HepG2 (cell line): ENCODE results near the gene PLEKHG2. TPM values are rescaled to one million over a fixed set of nuclear protein-coding genes. Genes with fewer than 3 reads are reported as not detected.

Experiments
- ATF5 ChIP-seq: sonication (generic); formaldehyde crosslinking; IDR thresholded peaks from 2 replicates; pipeline ENCODE4 v1.4.0; 2020; ENCODE audit warnings: mild to moderate bottlenecking, low read depth, missing genetic modification reagents
- CHCHD3 ChIP-seq: sonication (generic); formaldehyde crosslinking; IDR thresholded peaks from 2 replicates; pipeline ENCODE4 v1.8.0; 2022; ENCODE audit warnings: mild to moderate bottlenecking, missing genetic modification reagents, moderate library complexity
- GATA4 ChIP-seq: sonication (generic); IDR thresholded peaks from 2 replicates; pipeline ENCODE4 v1.6.1; 2016; ENCODE audit warnings: antibody characterized with exemption, low read depth, borderline replicate concordance
- HMG20A ChIP-seq: IDR thresholded peaks from 2 replicates; pipeline ENCODE4 v1.6.1; 2016; ENCODE audit warnings: borderline replicate concordance
- HOXA3 ChIP-seq: sonication (generic); formaldehyde crosslinking; IDR thresholded peaks from 2 replicates; pipeline ENCODE4 v1.5.0; 2020; ENCODE audit warnings: missing genetic modification reagents
- HOXA7 ChIP-seq: sonication (generic); formaldehyde crosslinking; IDR thresholded peaks from 2 replicates; pipeline ENCODE4 v1.8.1; 2022; ENCODE audit warnings: mild to moderate bottlenecking, missing genetic modification reagents, moderate library complexity
- KMT2A ChIP-seq: sonication (generic); formaldehyde crosslinking; IDR thresholded peaks from 2 replicates; pipeline ENCODE4 v1.4.0; 2020; ENCODE audit warnings: missing genetic modification reagents
- MTF2 ChIP-seq: sonication (generic); formaldehyde crosslinking; IDR thresholded peaks from 2 replicates; pipeline ENCODE4 v1.5.0; 2020; ENCODE audit warnings: missing genetic modification reagents, borderline replicate concordance
- NFRKB ChIP-seq: fragments of 450-650 bp; IDR thresholded peaks from 2 replicates; pipeline ENCODE4 v1.6.1; 2017
- POLR2AphosphoS2 ChIP-seq: IDR thresholded peaks from 2 replicates; pipeline ENCODE4 v1.6.1; 2011; ENCODE audit warnings: low read depth, low read length, improper control_type of control experiment
- PRDM4 ChIP-seq: sonication (generic); formaldehyde crosslinking; IDR thresholded peaks from 2 replicates; pipeline ENCODE4 v1.9.0; 2021; ENCODE audit warnings: missing genetic modification reagents, borderline replicate concordance
- RBAK ChIP-seq: sonication (generic); formaldehyde crosslinking; IDR thresholded peaks from 2 replicates; pipeline ENCODE4 v1.5.1; 2020; ENCODE audit warnings: mild to moderate bottlenecking, missing genetic modification reagents
- REST ChIP-seq, 2 experiments: IDR thresholded peaks; 2 replicates each; pipeline ENCODE4 v1.6.1; 2011 to 2012; ENCODE audit warnings: low read length in 2 of 2, borderline replicate concordance in 1 of 2, low read depth in 1 of 2, mild to moderate bottlenecking in 1 of 2, moderate library complexity in 1 of 2
- SOX13 ChIP-seq, 3 experiments: fragments of 450-650 bp in 1 of 3; sonication (generic) in 1 of 3; formaldehyde crosslinking in 1 of 3; IDR thresholded peaks in 2 of 3; conservative IDR thresholded peaks in 1 of 3; 2 replicates each; pipeline versions ENCODE4 v1.5.0 to v1.6.1; 2016 to 2020; ENCODE audit warnings: antibody characterized with exemption in 1 of 3, mild to moderate bottlenecking in 1 of 3, missing compliant biosample characterization in 1 of 3, missing genetic modification reagents in 1 of 3, moderate library complexity in 1 of 3
- TCF7 ChIP-seq: sonication (generic); IDR thresholded peaks from 2 replicates; pipeline ENCODE4 v1.6.1; 2016; ENCODE audit warnings: antibody characterized with exemption, low read depth
- ZMAT3 ChIP-seq: sonication (generic); formaldehyde crosslinking; conservative IDR thresholded peaks from 2 replicates; pipeline ENCODE4 v1.7.0; 2021; ENCODE audit warnings: missing genetic modification reagents
- ZNF251 ChIP-seq: sonication (generic); formaldehyde crosslinking; IDR thresholded peaks from 2 replicates; pipeline ENCODE4 v1.9.0; 2021; ENCODE audit warnings: mild to moderate bottlenecking, missing genetic modification reagents
- ZNF331 ChIP-seq: sonication (generic); formaldehyde crosslinking; IDR thresholded peaks from 2 replicates; pipeline ENCODE4 v1.4.0; 2020; ENCODE audit warnings: missing genetic modification reagents
- ZNF430 ChIP-seq: sonication (generic); formaldehyde crosslinking; IDR thresholded peaks from 2 replicates; pipeline ENCODE4 v1.9.0; 2021; ENCODE audit warnings: mild to moderate bottlenecking, missing genetic modification reagents
- ZNF782 ChIP-seq: sonication (generic); formaldehyde crosslinking; IDR thresholded peaks from 2 replicates; pipeline ENCODE4 v1.4.0; 2020; ENCODE audit warnings: missing genetic modification reagents, mild to moderate bottlenecking, borderline replicate concordance
- ZSCAN9 ChIP-seq: IDR thresholded peaks from 2 replicates; pipeline ENCODE4 v1.6.1; 2016; ENCODE audit warnings: borderline replicate concordance
- polyA plus RNA-seq, 8 experiments: library from polyadenylated mRNA; depleted of rRNA in 3 of 8; stranded (reverse) in 7 of 8; unstranded in 1 of 8; fragments of >200 nt; fragmentation: Illumina TruSeq in 4 of 8; extraction: Trizol in 4 of 8; gene quantifications; 2 replicates each; pipeline versions ENCODE4 v1.2.1 to v1.2.3, GENCODE V29; 2011 to 2016; ENCODE audit warnings: low read depth in 4 of 8, missing spikeins in 1 of 8, mixed read lengths in 1 of 8; ENCODE audit not compliant: insufficient read depth in 1 of 8
- total RNA-seq, 5 experiments: library from RNA; depleted of rRNA; stranded (reverse); fragments of >200 nt; fragmentation: Illumina TruSeq; extraction: Trizol; gene quantifications; 2 replicates each; pipeline ENCODE4 v1.2.3, GENCODE V29; 2016; ENCODE audit warnings: low read depth in 1 of 5
- TF ChIP-seq, protein P1 (sequence below): sonication (generic); formaldehyde crosslinking; IDR thresholded peaks from 2 replicates; pipeline ENCODE4 v1.5.1; 2020; ENCODE audit warnings: missing genetic modification reagents, mild to moderate bottlenecking, borderline replicate concordance

The PLEKHG2 gene
- total and polyA plus RNA-seq, 2 of the 13 experiments (the other 11 are each of a cell fraction or from before 2014, with no cell fraction given), result 3.6 to 6.8 TPM

GRCh38 chr19:39445196-39446111 is 33.0 kb downstream of the PLEKHG2 start, which contains the start of gene SUPT5H (continued):
- TF ChIP-seq TCF7 (no peak), GATA4 (peak; percentile 74; the same call in 1 of the 2 replicates), RBAK (CRISPR knock-in tag) (no peak), SOX13 (IDR thresholded peaks at IDR 0.05) (no peak), SOX13 (CRISPR knock-in tag; conservative IDR thresholded peaks at IDR 0.05 in 1 of 2, IDR thresholded peaks at IDR 0.05 in 1 of 2) (0 out of 4 replicates have a peak, but pooled peaks of 1 of the 2 experiments have one; percentile 45), ZNF251 (CRISPR knock-in tag) (no peak), ZNF782 (CRISPR knock-in tag) (no peak), MTF2 (CRISPR knock-in tag) (no peak), CHCHD3 (CRISPR knock-in tag) (peak; percentile 85), HMG20A (CRISPR knock-in tag) (no peak), ZSCAN9 (CRISPR knock-in tag) (peak; percentile 53; the same call in 1 of the 2 replicates), ZMAT3 (CRISPR knock-in tag) (peak; percentile 75; the same call in 1 of the 2 replicates), ATF5 (CRISPR knock-in tag) (no peak), PRDM4 (CRISPR knock-in tag) (no peak), REST (IDR thresholded peaks at IDR 0.05; ENCODE audit: borderline replicate concordance in 1 of 2, low read depth in 1 of 2, low read length in 2 of 2) (peak in 1 of 2 experiments; percentile 26; a peak in 1 of 4 replicates), HOXA7 (CRISPR knock-in tag) (no peak), KMT2A (CRISPR knock-in tag) (peak; percentile 93), ZNF430 (CRISPR knock-in tag) (no peak), ZNF331 (CRISPR knock-in tag) (peak; percentile 74), HOXA3 (CRISPR knock-in tag) (peak; percentile 98), POLR2AphosphoS2 (no peak), NFRKB (peak; percentile 73; the same call in 1 of the 2 replicates)
- TF ChIP-seq, protein P1, sequence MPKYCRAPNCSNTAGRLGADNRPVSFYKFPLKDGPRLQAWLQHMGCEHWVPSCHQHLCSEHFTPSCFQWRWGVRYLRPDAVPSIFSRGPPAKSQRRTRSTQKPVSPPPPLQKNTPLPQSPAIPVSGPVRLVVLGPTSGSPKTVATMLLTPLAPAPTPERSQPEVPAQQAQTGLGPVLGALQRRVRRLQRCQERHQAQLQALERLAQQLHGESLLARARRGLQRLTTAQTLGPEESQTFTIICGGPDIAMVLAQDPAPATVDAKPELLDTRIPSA, result peak; percentile 84; the same call in 1 of the 2 replicates
